NCI-H2171 (cell line): ENCODE data around the gene HABP4.

ENCODE experiments used
- DNase-seq: peaks from one replicate; lab custom pipeline; 2025; lab: John Stamatoyannopoulos, UW

Gene HABP4

GRCh38 chr9:96476591-96476990 is 26.6 kb downstream of the HABP4 start:
- no peak for DNase-seq

- no peak for DNase-seq
Measured at GRCh38 chr9:96478829-96479371, 28.9 kb downstream of the HABP4 start.

GRCh38 chr9:96480736-96481135 is 30.8 kb downstream of the HABP4 start:
- DNase-seq = no peak

GRCh38 chr9:96482476-96482875 is 32.5 kb downstream of the HABP4 start:
- no peak for DNase-seq

- DNase-seq = no peak
Measured at GRCh38 chr9:96483197-96483596, 33.2 kb downstream of the HABP4 start.

- DNase-seq = no peak
Measured at GRCh38 chr9:96483733-96484390, 33.9 kb downstream of the HABP4 start.

GRCh38 chr9:96484521-96484931 is 34.6 kb downstream of the HABP4 start:
- DNase-seq = no peak

GRCh38 chr9:96485280-96485679 is 35.3 kb downstream of the HABP4 start:
- DNase-seq = no peak

GRCh38 chr9:96486386-96487028 is 36.5 kb downstream of the HABP4 start:
- DNase-seq = no peak

- DNase-seq = no peak
Measured at GRCh38 chr9:96487029-96487396, 37.0 kb downstream of the HABP4 start.

GRCh38 chr9:96487949-96488348 is 38.0 kb downstream of the HABP4 start:
- DNase-seq = no peak

- no peak for DNase-seq
Measured at GRCh38 chr9:96489482-96489979, 39.6 kb downstream of the HABP4 start.

- DNase-seq = no peak
Measured at GRCh38 chr9:96490534-96491078, 40.6 kb downstream of the HABP4 start.

GRCh38 chr9:96491079-96491879 is 41.3 kb downstream of the HABP4 start:
- no peak for DNase-seq

- DNase-seq = no peak
Measured at GRCh38 chr9:96491880-96492525, 42.0 kb downstream of the HABP4 start.

- no peak for DNase-seq
Measured at GRCh38 chr9:96492993-96493531, 43.1 kb downstream of the HABP4 start.

GRCh38 chr9:96493757-96494156 is 43.8 kb downstream of the HABP4 start:
- no peak for DNase-seq

- no peak for DNase-seq
Measured at GRCh38 chr9:96494215-96494800, 44.3 kb downstream of the HABP4 start.

- no peak for DNase-seq
Measured at GRCh38 chr9:96495341-96495740, 45.4 kb downstream of the HABP4 start.

- no peak for DNase-seq
Measured at GRCh38 chr9:96496368-96497116, 46.6 kb downstream of the HABP4 start.

GRCh38 chr9:96497117-96497399 is 47.1 kb downstream of the HABP4 start:
- DNase-seq = no peak
